ENCODE results near the gene KCNH5. TPM values are rescaled to one million over a fixed set of nuclear protein-coding genes. Genes with fewer than 3 reads are reported as not detected.

KCNH5 gene
- total RNA-seq, 4 donors from 2014 or later, result under 0.01 TPM; not detected in 3

DNA sequence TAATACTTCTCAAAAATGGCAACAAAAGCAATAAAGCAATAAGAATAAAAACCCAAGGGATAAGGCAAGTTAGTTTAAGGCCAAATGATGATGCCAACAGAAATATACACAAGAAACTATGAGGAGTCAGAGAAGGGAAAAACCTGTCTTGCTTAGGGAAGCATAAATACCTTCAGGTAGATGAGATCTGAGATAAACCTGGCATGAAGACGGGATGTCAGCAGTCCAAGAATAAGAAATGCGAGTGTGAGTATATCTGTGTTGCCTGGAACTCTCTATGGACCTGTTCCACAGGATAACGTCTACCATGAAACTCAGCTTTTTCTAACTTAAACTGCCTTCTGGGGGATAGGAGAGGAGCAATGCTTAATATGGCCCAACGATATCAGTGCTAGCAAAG is 30.6 kb downstream of the KCNH5 start:
- WGBS, 2 donors (ENCODE audit: low coverage in 1 of 2), result 70 to 74% methylated on average over 4 of the region's 4 CpGs
- H3K9me3 ChIP-seq, result peaks cover 0 to 2% of the 10 kb centered on the region in 2 donors
- DNase-seq, result no peak
- no peaks in the 10 kb centered on the region for H3K27me3 ChIP-seq
- TF ChIP-seq, protein P1, sequence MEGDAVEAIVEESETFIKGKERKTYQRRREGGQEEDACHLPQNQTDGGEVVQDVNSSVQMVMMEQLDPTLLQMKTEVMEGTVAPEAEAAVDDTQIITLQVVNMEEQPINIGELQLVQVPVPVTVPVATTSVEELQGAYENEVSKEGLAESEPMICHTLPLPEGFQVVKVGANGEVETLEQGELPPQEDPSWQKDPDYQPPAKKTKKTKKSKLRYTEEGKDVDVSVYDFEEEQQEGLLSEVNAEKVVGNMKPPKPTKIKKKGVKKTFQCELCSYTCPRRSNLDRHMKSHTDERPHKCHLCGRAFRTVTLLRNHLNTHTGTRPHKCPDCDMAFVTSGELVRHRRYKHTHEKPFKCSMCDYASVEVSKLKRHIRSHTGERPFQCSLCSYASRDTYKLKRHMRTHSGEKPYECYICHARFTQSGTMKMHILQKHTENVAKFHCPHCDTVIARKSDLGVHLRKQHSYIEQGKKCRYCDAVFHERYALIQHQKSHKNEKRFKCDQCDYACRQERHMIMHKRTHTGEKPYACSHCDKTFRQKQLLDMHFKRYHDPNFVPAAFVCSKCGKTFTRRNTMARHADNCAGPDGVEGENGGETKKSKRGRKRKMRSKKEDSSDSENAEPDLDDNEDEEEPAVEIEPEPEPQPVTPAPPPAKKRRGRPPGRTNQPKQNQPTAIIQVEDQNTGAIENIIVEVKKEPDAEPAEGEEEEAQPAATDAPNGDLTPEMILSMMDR (IDR thresholded peaks at IDR 0.05), result no peak
- TF ChIP-seq EP300 (IDR thresholded peaks at IDR 0.05; ENCODE audit: low read depth), result no peak
- no peak for TF ChIP-seq POLR2AphosphoS5 (IDR thresholded peaks at IDR 0.05)
- no peak for TF ChIP-seq POLR2A (IDR thresholded peaks at IDR 0.05)
- no peaks in the 10 kb centered on the region for H3K36me3 ChIP-seq
- in situ Hi-C loops (cut with MboI; ENCODE audit: low pct_ligation_motif_present in 1 of 4, low pct_unique_long_range_greater_than_20kb in 1 of 4, low sequenced_read_pairs in 3 of 4) (no loop called here), intact Hi-C loops (cut with DNase I; ENCODE audit: low total_unique reads) (no loop called here)
- H3K27ac ChIP-seq, result no peak overlapping the region
- no peak overlapping the region for H3K4me3 ChIP-seq
- H3K4me1 ChIP-seq, result no peaks in the 10 kb centered on the region

DNA sequence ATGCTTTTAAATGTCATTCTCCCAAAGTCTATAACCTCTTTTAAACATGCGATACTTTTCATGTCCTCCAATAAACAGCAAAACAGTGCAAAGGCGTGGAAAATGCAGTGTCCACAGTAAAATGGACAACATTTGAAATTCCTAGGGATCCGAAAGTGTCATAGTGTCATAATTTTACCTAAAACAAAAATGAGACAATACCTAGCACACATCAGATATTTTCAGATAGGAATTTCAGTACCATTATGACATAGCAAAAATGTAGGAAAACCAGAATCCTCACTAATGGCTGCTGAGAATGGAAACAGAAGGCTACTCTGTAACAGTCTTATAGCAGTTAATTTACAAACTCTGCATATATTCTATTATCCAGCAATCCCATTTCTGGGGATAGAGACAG is 33.1 kb downstream of the KCNH5 start:
- no peak for DNase-seq
- Histone ChIP-seq H3K27ac (no peak overlapping the region), H3K36me3 (no peaks in the 10 kb centered on the region), H3K4me3 (no peak overlapping the region), H3K27me3 (no peaks in the 10 kb centered on the region), H3K4me1 (no peaks in the 10 kb centered on the region), H3K9me3 (peaks cover 0 to 2% of the 10 kb centered on the region in 2 donors)
- in situ Hi-C loops (cut with MboI; ENCODE audit: low pct_ligation_motif_present in 1 of 4, low pct_unique_long_range_greater_than_20kb in 1 of 4, low sequenced_read_pairs in 3 of 4) (no loop called here), intact Hi-C loops (cut with DNase I; ENCODE audit: low total_unique reads) (no loop called here)
- no peak for TF ChIP-seq POLR2AphosphoS5 (IDR thresholded peaks at IDR 0.05)
- TF ChIP-seq EP300 (IDR thresholded peaks at IDR 0.05; ENCODE audit: low read depth), result no peak
- TF ChIP-seq, protein P1 (IDR thresholded peaks at IDR 0.05), result no peak
- no peak for TF ChIP-seq POLR2A (IDR thresholded peaks at IDR 0.05)
- 67 to 77% methylated on average over 3 of the region's 3 CpGs for WGBS, 2 donors (ENCODE audit: low coverage in 1 of 2)

DNA sequence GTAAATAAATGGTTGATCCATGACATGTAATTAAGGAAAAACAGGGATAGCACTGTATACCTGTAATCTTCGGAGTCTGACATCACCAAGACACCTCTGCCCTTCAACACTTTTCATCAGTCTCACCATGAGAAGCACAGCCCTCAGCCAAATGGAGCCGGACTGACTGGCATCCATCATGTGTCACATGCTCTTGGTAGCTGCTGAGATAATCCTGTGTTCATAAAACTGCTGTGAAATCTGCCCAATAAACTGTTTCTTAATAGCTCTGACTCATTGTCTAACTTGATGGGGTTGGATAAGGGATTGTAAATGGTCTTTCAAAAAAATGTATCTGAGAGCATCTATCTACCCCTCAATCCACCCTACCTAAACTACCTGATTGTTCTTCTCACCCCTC is 33.6 kb downstream of the KCNH5 start:
- 60 to 83% methylated on average over 1 to 2 of the region's 2 CpGs for WGBS, 2 donors (ENCODE audit: low coverage in 1 of 2)
- in situ Hi-C loops (cut with MboI; ENCODE audit: low pct_ligation_motif_present in 1 of 4, low pct_unique_long_range_greater_than_20kb in 1 of 4, low sequenced_read_pairs in 3 of 4) (no loop called here), intact Hi-C loops (cut with DNase I; ENCODE audit: low total_unique reads) (no loop called here)
- no peaks in the 10 kb centered on the region for H3K36me3 ChIP-seq
- no peak overlapping the region for H3K27ac ChIP-seq
- no peak for DNase-seq
- peaks cover 0 to 2% of the 10 kb centered on the region in 2 donors for H3K9me3 ChIP-seq
- H3K4me3 ChIP-seq, result no peak overlapping the region
- no peaks in the 10 kb centered on the region for H3K4me1 ChIP-seq
- no peaks in the 10 kb centered on the region for H3K27me3 ChIP-seq
- TF ChIP-seq POLR2AphosphoS5 (IDR thresholded peaks at IDR 0.05) (no peak), EP300 (IDR thresholded peaks at IDR 0.05; ENCODE audit: low read depth) (no peak), POLR2A (IDR thresholded peaks at IDR 0.05) (no peak)
- TF ChIP-seq, protein P1 (IDR thresholded peaks at IDR 0.05), result no peak

DNA sequence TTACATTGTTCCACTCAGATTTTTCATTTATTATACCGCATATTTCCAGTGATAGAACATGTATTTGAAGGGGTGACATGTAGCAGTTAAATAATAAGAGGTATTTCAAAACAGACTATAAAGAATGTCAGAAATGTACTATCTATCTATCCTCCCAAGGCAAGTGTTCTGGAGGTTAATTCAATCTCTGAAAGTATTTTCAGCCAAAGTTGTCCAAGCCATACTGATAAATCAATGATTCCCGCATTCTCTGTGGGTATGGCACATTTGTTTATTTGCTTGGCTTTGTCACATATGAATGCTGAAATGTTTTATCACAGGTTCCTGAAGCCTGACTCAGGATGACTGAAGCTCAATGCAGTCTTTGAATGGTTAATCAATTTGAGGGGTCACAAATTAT is 35.8 kb downstream of the KCNH5 start:
- Histone ChIP-seq H3K9me3 (no peaks in the 10 kb centered on the region), H3K36me3 (no peaks in the 10 kb centered on the region), H3K4me1 (no peaks in the 10 kb centered on the region), H3K4me3 (no peak overlapping the region), H3K27me3 (no peaks in the 10 kb centered on the region), H3K27ac (no peak overlapping the region)
- TF ChIP-seq, protein P1 (IDR thresholded peaks at IDR 0.05), result no peak
- intact Hi-C loops (cut with DNase I; ENCODE audit: low total_unique reads), result no loop called here
- DNase-seq, result no peak
- in situ Hi-C loops (cut with MboI; ENCODE audit: low pct_ligation_motif_present in 1 of 4, low pct_unique_long_range_greater_than_20kb in 1 of 4, low sequenced_read_pairs in 3 of 4), result no loop called here
- 78 to 90% methylated on average over 2 of the region's 2 CpGs for WGBS, 2 donors (ENCODE audit: low coverage in 1 of 2)
